HepG2 (cell line): ENCODE data around the gene PROS1. TPM values are rescaled to one million over a fixed set of nuclear protein-coding genes. Genes with fewer than 3 reads are reported as not detected.
"Not testable (repeated sequence)": the region's sequence is repeated elsewhere in the genome, so short reads cannot be mapped to it uniquely, and the experiment has no call there.

Source experiments
- ATAC-seq: fragments of 200-7000 bp; cut with Tn5 transposase; 3 replicates; pipeline ENCODE4 v1.9.1; 2020; ENCODE audit warnings: mild to moderate bottlenecking, moderate library complexity
- BruUV-seq: library from RNA; stranded (reverse); fragments of 400-500 nt; replicated peaks from 2 replicates; lab custom pipeline; 2021; lab: Mats Ljungman, UMichigan
- CTCF ChIA-PET: fragments of 300-600 bp; formaldehyde crosslinking; extraction: SDS; loops from one replicate; lab custom pipeline; 2021; ENCODE audit warnings: low total read pairs, inconsistent platforms, low intra/inter-chr PET ratio; lab: Yijun Ruan, JAX
- POLR2A ChIA-PET: fragments of 350-600 bp; sonication (Branson Sonifier 250); formaldehyde crosslinking; loops from one replicate; lab custom pipeline; 2020; ENCODE audit warnings: antibody characterized with exemption, inconsistent platforms; lab: Yijun Ruan, JAX
- DNase-seq: peaks from one replicate; pipeline ENCODE4 v3.0.0-alpha.2; 2015; ENCODE audit warnings: low spot score
- FAIRE-seq: peaks from 3 replicates; lab custom pipeline; 2011; peaks lifted over from hg19 to GRCh38; lab: Jason Lieb, UNC
- H2AFZ ChIP-seq: one replicate; pipeline ENCODE4 v1.6.1; 2011; ENCODE audit warnings: low read length, inconsistent platforms
- H3K27ac ChIP-seq: fragments of 300-600 bp; 3 replicates; pipeline ENCODE4 v1.8.0; 2011; ENCODE audit warnings: mixed run types, mild to moderate bottlenecking, mixed read lengths, low read length, inconsistent platforms; ENCODE audit not compliant: insufficient read depth; ENCODE audit errors: extremely low read length
- H3K27me3 ChIP-seq, 2 experiments: fragments of 200-600 bp in 1 of 2; 2 replicates in 1 of 2; 3 replicates in 1 of 2; pipeline versions ENCODE4 v1.6.0 to v1.8.0; 2011; ENCODE audit warnings: low read length in 2 of 2, mild to moderate bottlenecking in 2 of 2, moderate library complexity in 2 of 2, inconsistent platforms in 1 of 2; ENCODE audit not compliant: insufficient read depth in 2 of 2, control insufficient read depth in 1 of 2
- H3K36me3 ChIP-seq, 2 experiments: fragments of 200-600 bp in 1 of 2; replicated peaks in 1 of 2; 2 replicates in 1 of 2; 3 replicates in 1 of 2; pipeline versions ENCODE4 v1.5.1 to v1.8.0; 2011; ENCODE audit warnings: low read length in 2 of 2, inconsistent platforms in 1 of 2; ENCODE audit not compliant: insufficient read depth in 2 of 2, control insufficient read depth in 1 of 2
- H3K4me1 ChIP-seq: 2 replicates; pipeline ENCODE4 v1.5.1; 2012; ENCODE audit warnings: low read length, inconsistent platforms; ENCODE audit not compliant: insufficient read depth
- H3K4me2 ChIP-seq: 2 replicates; pipeline ENCODE4 v1.6.0; 2011; ENCODE audit warnings: low read depth, low read length, inconsistent platforms
- H3K4me3 ChIP-seq, 3 experiments: fragments of 200-600 bp in 1 of 3; sonication (generic), shearing (Covaris generic) in 1 of 3; replicated peaks in 1 of 3; 2 replicates each; pipeline ENCODE4 v1.5.1; 2011 to 2016; ENCODE audit warnings: low read length in 3 of 3, inconsistent platforms in 2 of 3, low read depth in 2 of 3, mild to moderate bottlenecking in 2 of 3, control low read depth in 1 of 3, mixed read lengths in 1 of 3; ENCODE audit not compliant: insufficient read depth in 1 of 3
- H3K79me2 ChIP-seq: one replicate; pipeline ENCODE4 v1.6.1; 2011; ENCODE audit warnings: low read length, inconsistent platforms; ENCODE audit not compliant: insufficient read depth
- H3K9ac ChIP-seq: 2 replicates; pipeline ENCODE4 v1.6.0; 2011; ENCODE audit warnings: mild to moderate bottlenecking, low read depth, low read length, inconsistent platforms; ENCODE audit not compliant: insufficient read depth
- H3K9me3 ChIP-seq: 2 replicates; pipeline ENCODE4 v1.5.1; 2012; ENCODE audit warnings: mild to moderate bottlenecking, low read length
- H4K20me1 ChIP-seq: 2 replicates; pipeline ENCODE4 v1.6.0; 2011; ENCODE audit warnings: inconsistent platforms, mild to moderate bottlenecking, low read length, moderate library complexity; ENCODE audit not compliant: insufficient read depth
- FOXA1 ChIP-seq, 2 experiments: fragments of 450-650 bp in 1 of 2; sonication (generic) in 1 of 2; formaldehyde crosslinking in 1 of 2; IDR thresholded peaks; 2 replicates each; pipeline versions ENCODE4 v1.4.0 to v1.6.1; 2016 to 2020; ENCODE audit warnings: missing genetic modification reagents in 1 of 2
- FOXA3 ChIP-seq: IDR thresholded peaks from 2 replicates; pipeline ENCODE4 v1.6.1; 2016; ENCODE audit warnings: missing genetic modification reagents, missing compliant biosample characterization
- FOXK1 ChIP-seq: sonication (generic); formaldehyde crosslinking; IDR thresholded peaks from 2 replicates; pipeline ENCODE4 v1.4.0; 2020; ENCODE audit warnings: low read depth, missing genetic modification reagents, borderline replicate concordance
- FOXP4 ChIP-seq: sonication (generic); formaldehyde crosslinking; IDR thresholded peaks from 2 replicates; pipeline ENCODE4 v1.4.0; 2020; ENCODE audit warnings: missing genetic modification reagents
- HNF1B ChIP-seq: sonication (generic); formaldehyde crosslinking; IDR thresholded peaks from 2 replicates; pipeline ENCODE4 v1.5.1; 2020; ENCODE audit warnings: mild to moderate bottlenecking, moderate library complexity, missing genetic modification reagents
- HOMEZ ChIP-seq: IDR thresholded peaks from 2 replicates; pipeline ENCODE4 v1.6.1; 2016; ENCODE audit warnings: low read depth
- POGZ ChIP-seq: sonication (generic); formaldehyde crosslinking; IDR thresholded peaks from 2 replicates; pipeline ENCODE4 v1.4.0; 2020; ENCODE audit warnings: mild to moderate bottlenecking, missing genetic modification reagents
- SALL1 ChIP-seq: sonication (generic); formaldehyde crosslinking; IDR thresholded peaks from 2 replicates; pipeline ENCODE4 v1.8.0; 2022; ENCODE audit warnings: mild to moderate bottlenecking, missing genetic modification reagents
- SP5 ChIP-seq: IDR thresholded peaks from 2 replicates; pipeline ENCODE4 v1.6.1; 2016; ENCODE audit warnings: low read depth, borderline replicate concordance
- ZNF292 ChIP-seq: sonication (generic); formaldehyde crosslinking; IDR thresholded peaks from 2 replicates; pipeline ENCODE4 v1.8.1; 2022; ENCODE audit warnings: mild to moderate bottlenecking, low read depth, missing genetic modification reagents, borderline replicate concordance
- ZNF644 ChIP-seq: IDR thresholded peaks from 2 replicates; pipeline ENCODE4 v1.6.1; 2016; ENCODE audit warnings: low read depth
- ZNF891 ChIP-seq: sonication (generic); formaldehyde crosslinking; IDR thresholded peaks from 2 replicates; pipeline ENCODE4 v1.5.0; 2020; ENCODE audit warnings: mild to moderate bottlenecking, missing genetic modification reagents
- WGBS: methylation state at CpG from one replicate; pipeline ENCODE4 v1.1.6; 2017; ENCODE audit warnings: low lambda C conversion rate; 5-methylcytosine and 5-hydroxymethylcytosine counted together
- in situ Hi-C: cut with HindIII; loops from 2 replicates; pipeline ENCODE4 v1.10.0; 2017; ENCODE audit warnings: low pct_unique_long_range_greater_than_20kb; ENCODE audit not compliant: extremely low pct_ligation_motif_present
- intact Hi-C: fragments of 100-400 bp; cut with micrococcal nuclease; formaldehyde crosslinking; loops from one replicate; pipeline ENCODE4 v1.10.0; 2022; ENCODE audit not compliant: unreplicated experiment
- polyA plus RNA-seq, 8 experiments: library from polyadenylated mRNA; depleted of rRNA in 3 of 8; stranded (reverse) in 7 of 8; unstranded in 1 of 8; fragments of >200 nt; fragmentation: Illumina TruSeq in 4 of 8; extraction: Trizol in 4 of 8; gene quantifications; 2 replicates each; pipeline versions ENCODE4 v1.2.1 to v1.2.3, GENCODE V29; 2011 to 2016; ENCODE audit warnings: low read depth in 4 of 8, missing spikeins in 1 of 8, mixed read lengths in 1 of 8; ENCODE audit not compliant: insufficient read depth in 1 of 8
- total RNA-seq, 5 experiments: library from RNA; depleted of rRNA; stranded (reverse); fragments of >200 nt; fragmentation: Illumina TruSeq; extraction: Trizol; gene quantifications; 2 replicates each; pipeline ENCODE4 v1.2.3, GENCODE V29; 2016; ENCODE audit warnings: low read depth in 1 of 5

PROS1 gene
- total and polyA plus RNA-seq, 2 of the 13 experiments (the other 11 are each of a cell fraction or from before 2014, with no cell fraction given) = 63.8 to 76.8 TPM

GRCh38 chr3:93852228-93852627 lies 121.5 kb downstream of the PROS1 start:
- H3K36me3 ChIP-seq; H3K27me3 ChIP-seq; H2AFZ ChIP-seq; H4K20me1 ChIP-seq; BruUV-seq; H3K4me3 ChIP-seq; intact Hi-C loops; H3K79me2 ChIP-seq; H3K9me3 ChIP-seq; in situ Hi-C loops; POLR2A ChIA-PET; CTCF ChIA-PET; H3K4me1 ChIP-seq; H3K27ac ChIP-seq; H3K9ac ChIP-seq; TF ChIP-seq FOXA1 (IDR thresholded peaks at IDR 0.05): not testable (repeated sequence)
- WGBS = 0% methylated on average over 6 of the region's 7 CpGs
- peak; percentile 39 for ATAC-seq
- DNase-seq = peak; percentile 23
- H3K4me2 ChIP-seq = peak overlapping the region; percentile 63
- peak; percentile 76 for FAIRE-seq
- TF ChIP-seq SALL1 (CRISPR knock-in tag) = peak; percentile 26; the same call in 1 of the 2 replicates
- 0 out of 2 replicates have a peak, but pooled peaks have one; percentile 12 for TF ChIP-seq ZNF644 (CRISPR knock-in tag)
- TF ChIP-seq FOXK1 (CRISPR knock-in tag) = 0 out of 2 replicates have a peak, but pooled peaks have one; percentile 33
- TF ChIP-seq SP5 (CRISPR knock-in tag) = peak; percentile 60; the same call in 1 of the 2 replicates
- TF ChIP-seq POGZ (CRISPR knock-in tag) = peak; percentile 45; the same call in 1 of the 2 replicates
- TF ChIP-seq HOMEZ = peak; percentile 33; the same call in 1 of the 2 replicates
- 0 out of 2 replicates have a peak, but pooled peaks have one; percentile 18 for TF ChIP-seq HNF1B
- TF ChIP-seq FOXA3 (CRISPR knock-in tag) = peak; percentile 47; the same call in 1 of the 2 replicates
- TF ChIP-seq FOXP4 (CRISPR knock-in tag) = 0 out of 2 replicates have a peak, but pooled peaks have one; percentile 22
- TF ChIP-seq ZNF891 (CRISPR knock-in tag) = 0 out of 2 replicates have a peak, but pooled peaks have one; percentile 33
- peak; percentile 76 for TF ChIP-seq FOXA1 (CRISPR knock-in tag; IDR thresholded peaks at IDR 0.05)
- TF ChIP-seq ZNF292 = 0 out of 2 replicates have a peak, but pooled peaks have one; percentile 27
